PFSK-1 (cell line): ENCODE data around the gene MBD5.

ENCODE experiments used
- FOXP2 ChIP-seq: optimal IDR thresholded peaks from 2 replicates; pipeline ENCODE3; 2011; ENCODE audit warnings: borderline replicate concordance, control low read depth, inconsistent platforms; ENCODE audit not compliant: insufficient read depth; ENCODE audit errors: extremely low read length, extremely low read depth
- POLR2AphosphoS5 ChIP-seq: IDR thresholded peaks from 2 replicates; pipeline ENCODE4 v1.6.1; 2012; ENCODE audit warnings: low read depth, mild to moderate bottlenecking, control low read depth, low read length, moderate library complexity
- REST ChIP-seq, 2 experiments: IDR thresholded peaks; 2 replicates each; pipeline versions ENCODE4 v1.6.1 to v1.8.0; 2011 to 2012; ENCODE audit warnings: low read depth in 2 of 2, low read length in 2 of 2, control low read depth in 1 of 2, inconsistent platforms in 1 of 2, mild to moderate bottlenecking in 1 of 2, moderate library complexity in 1 of 2; ENCODE audit not compliant: insufficient read depth in 1 of 2
- SIN3A ChIP-seq: IDR thresholded peaks from 2 replicates; pipeline ENCODE4 v1.6.1; 2012; ENCODE audit warnings: mild to moderate bottlenecking, low read length, moderate library complexity, borderline replicate concordance; ENCODE audit not compliant: insufficient read depth
- TAF1 ChIP-seq: IDR thresholded peaks from 2 replicates; pipeline ENCODE4 v1.6.1; 2012; ENCODE audit warnings: low read length, control low read depth, borderline replicate concordance; ENCODE audit not compliant: insufficient read depth

Gene MBD5

GRCh38 chr2:148546270-148546669, 525.4 kb downstream of the MBD5 start:
- TF ChIP-seq FOXP2, result no peak
- no peak for TF ChIP-seq POLR2AphosphoS5
- no peak for TF ChIP-seq SIN3A
- TF ChIP-seq REST (IDR thresholded peaks at IDR 0.05; ENCODE audit: insufficient read depth in 1 of 2, low read depth in 2 of 2, low read length in 2 of 2), result no peak
- no peak for TF ChIP-seq TAF1

- TF ChIP-seq TAF1, result no peak
- TF ChIP-seq REST (IDR thresholded peaks at IDR 0.05; ENCODE audit: insufficient read depth in 1 of 2, low read depth in 2 of 2, low read length in 2 of 2), result no peak
- TF ChIP-seq POLR2AphosphoS5, result no peak
- TF ChIP-seq FOXP2, result no peak
- no peak for TF ChIP-seq SIN3A
Observed at GRCh38 chr2:148548716-148549400, 528.0 kb downstream of the MBD5 start.

- no peak for TF ChIP-seq SIN3A
- no peak for TF ChIP-seq POLR2AphosphoS5
- TF ChIP-seq FOXP2, result no peak
- TF ChIP-seq TAF1, result no peak
- TF ChIP-seq REST (IDR thresholded peaks at IDR 0.05; ENCODE audit: insufficient read depth in 1 of 2, low read depth in 2 of 2, low read length in 2 of 2), result no peak
Observed at GRCh38 chr2:148552675-148553331, 531.9 kb downstream of the MBD5 start.

- TF ChIP-seq FOXP2 (no peak), REST (IDR thresholded peaks at IDR 0.05; ENCODE audit: insufficient read depth in 1 of 2, low read depth in 2 of 2, low read length in 2 of 2) (no peak), TAF1 (no peak), POLR2AphosphoS5 (no peak), SIN3A (no peak)
Observed at GRCh38 chr2:148553332-148553887, 532.5 kb downstream of the MBD5 start.
